Measurements from ENCODE around the gene CSMD2.

Gene CSMD2

DNA sequence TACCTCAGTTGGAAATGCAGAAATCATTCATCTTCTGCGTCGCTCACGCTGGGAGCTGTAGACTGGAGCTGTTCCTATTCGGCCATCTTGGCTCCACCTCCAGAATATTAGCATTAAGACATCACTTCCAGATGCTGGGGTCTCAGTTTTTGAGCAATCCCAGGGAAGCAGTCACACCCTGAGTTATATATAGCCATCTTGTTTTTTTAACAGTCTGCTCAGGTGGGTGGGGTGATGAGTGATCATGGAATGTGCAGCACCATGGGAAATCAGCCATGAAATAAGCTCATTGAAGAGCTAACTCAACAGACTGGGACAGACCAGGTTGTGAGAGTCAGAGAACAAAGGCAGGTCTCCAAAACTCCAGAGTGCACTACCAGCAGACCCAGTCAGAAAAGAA, 328.1 kb downstream of the CSMD2 start:
- H3K4me3 ChIP-seq (ENCODE audit: low read depth, low read length), result no peak overlapping the region
- TF ChIP-seq CTCF (IDR thresholded peaks at IDR 0.05; ENCODE audit: borderline replicate concordance, insufficient read depth, low read depth, low read length), result no peak

- no peak for TF ChIP-seq CTCF (IDR thresholded peaks at IDR 0.05; ENCODE audit: borderline replicate concordance, insufficient read depth, low read depth, low read length)
- no peak overlapping the region for H3K4me3 ChIP-seq (ENCODE audit: low read depth, low read length)
Measured at GRCh38 chr1:33828654-33829053, 336.4 kb downstream of the CSMD2 start.

GRCh38 chr1:33828059-33828458, 337.0 kb downstream of the CSMD2 start:
- no peak for TF ChIP-seq CTCF (IDR thresholded peaks at IDR 0.05; ENCODE audit: borderline replicate concordance, insufficient read depth, low read depth, low read length)
- H3K4me3 ChIP-seq (ENCODE audit: low read depth, low read length), result no peak overlapping the region

GRCh38 chr1:33826711-33827110, 338.3 kb downstream of the CSMD2 start:
- no peak overlapping the region for H3K4me3 ChIP-seq (ENCODE audit: low read depth, low read length)
- TF ChIP-seq CTCF (IDR thresholded peaks at IDR 0.05; ENCODE audit: borderline replicate concordance, insufficient read depth, low read depth, low read length), result no peak

DNA sequence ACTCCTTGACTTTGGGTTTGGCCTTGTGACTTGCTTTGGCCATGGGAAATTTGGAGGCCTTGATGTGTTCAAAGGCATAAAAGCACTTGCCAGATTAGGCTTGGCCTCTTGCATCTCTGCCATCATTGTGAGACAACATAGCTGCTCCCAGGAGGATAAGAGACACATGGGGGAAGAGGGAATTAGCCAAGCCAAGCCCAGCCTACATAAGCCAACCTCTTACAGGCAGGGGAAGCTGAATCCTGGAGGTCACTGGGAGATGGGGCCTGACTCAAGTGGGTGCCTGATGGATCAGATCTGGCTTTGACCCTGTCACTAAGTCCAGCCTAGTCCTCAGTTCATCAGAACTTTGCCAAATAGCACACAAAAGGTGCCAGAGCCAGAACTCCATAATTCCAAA, 338.7 kb downstream of the CSMD2 start:
- TF ChIP-seq CTCF (IDR thresholded peaks at IDR 0.05; ENCODE audit: borderline replicate concordance, insufficient read depth, low read depth, low read length), result no peak
- H3K4me3 ChIP-seq (ENCODE audit: low read depth, low read length), result no peak overlapping the region

DNA sequence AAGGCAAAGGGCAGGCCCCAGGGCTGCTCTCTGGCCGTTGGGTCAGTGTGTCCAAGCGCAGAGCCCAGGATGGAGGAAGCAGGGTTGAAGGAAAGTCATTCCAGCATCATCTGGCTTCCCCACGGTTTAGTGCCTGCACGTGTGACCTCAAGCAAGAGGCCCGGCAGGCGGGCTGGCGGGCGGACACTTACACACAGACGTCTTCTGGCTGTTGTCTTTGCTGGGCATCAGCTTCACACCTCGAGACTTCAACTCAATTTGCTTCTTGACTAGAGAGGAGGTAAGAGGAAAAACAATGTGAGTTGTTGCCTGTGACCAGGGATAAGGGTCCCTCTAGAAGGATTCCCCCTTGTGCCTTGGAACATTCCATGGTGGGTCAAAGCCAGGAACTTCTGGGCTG, 339.5 kb downstream of the CSMD2 start:
- TF ChIP-seq CTCF (IDR thresholded peaks at IDR 0.05; ENCODE audit: borderline replicate concordance, insufficient read depth, low read depth, low read length), result no peak
- no peak overlapping the region for H3K4me3 ChIP-seq (ENCODE audit: low read depth, low read length)

DNA sequence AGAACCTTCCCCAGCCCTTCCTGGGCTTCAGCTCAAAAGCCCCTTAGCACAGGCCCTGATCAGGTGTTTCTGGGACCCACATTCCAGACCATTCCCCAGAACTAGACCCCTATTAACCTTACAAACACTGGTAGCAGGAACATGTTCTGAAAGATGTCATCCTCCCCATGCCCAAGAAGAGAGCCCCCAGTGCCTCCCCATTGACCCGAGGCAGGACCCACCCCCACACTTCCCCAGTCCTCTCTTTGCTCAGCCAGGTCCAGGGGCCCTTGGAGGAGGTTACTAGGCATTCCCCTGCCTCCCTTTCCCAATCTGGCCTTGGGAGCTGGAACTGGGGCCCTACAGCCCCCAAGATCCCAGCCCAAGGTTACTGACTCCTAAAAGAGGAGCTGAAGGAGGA, 340.1 kb downstream of the CSMD2 start:
- no peak overlapping the region for H3K4me3 ChIP-seq (ENCODE audit: low read depth, low read length)
- TF ChIP-seq CTCF (IDR thresholded peaks at IDR 0.05; ENCODE audit: borderline replicate concordance, insufficient read depth, low read depth, low read length), result no peak

All from GM12875 (cell line).